GM21717 (cell line): ENCODE results near the gene MLLT6.

Source experiments
- ATAC-seq: cut with Tn5 transposase; IDR thresholded peaks from one replicate; pipeline ENCODE4 v1.9.1; 2021; ENCODE audit warnings: mild to moderate bottlenecking, moderate library complexity; ENCODE audit not compliant: unreplicated experiment

MLLT6 gene

GRCh38 chr17:38761612-38762011 is 56.5 kb downstream of the MLLT6 start:
- no peak for ATAC-seq

- ATAC-seq: no peak
These were observed 57.2 kb downstream of the MLLT6 start for GRCh38 chr17:38762231-38762630.

- ATAC-seq: no peak
These were observed 61.3 kb downstream of the MLLT6 start for GRCh38 chr17:38766341-38766740.

DNA sequence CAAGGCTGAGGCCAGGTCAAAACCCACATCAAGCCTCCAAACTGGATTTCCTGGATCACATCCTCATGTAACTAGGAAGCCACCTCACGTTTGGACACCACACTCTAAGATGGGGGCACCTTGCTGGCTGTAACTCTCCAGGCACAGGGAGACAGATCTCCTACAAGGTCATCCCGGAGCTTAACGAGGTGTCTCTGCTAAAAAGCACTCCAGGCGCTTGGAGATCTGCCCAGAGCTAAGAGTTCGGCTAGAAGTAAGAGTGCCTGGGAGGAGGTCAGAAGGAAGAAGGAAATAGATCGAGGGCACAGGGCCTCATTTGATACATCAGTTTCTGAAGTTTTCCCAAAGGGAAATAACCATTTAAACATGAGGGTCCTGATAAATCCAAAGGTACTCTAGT is 63.3 kb downstream of the MLLT6 start:
- no peak for ATAC-seq

- ATAC-seq: no peak
These were observed 68.2 kb downstream of the MLLT6 start for GRCh38 chr17:38773258-38773657.

DNA sequence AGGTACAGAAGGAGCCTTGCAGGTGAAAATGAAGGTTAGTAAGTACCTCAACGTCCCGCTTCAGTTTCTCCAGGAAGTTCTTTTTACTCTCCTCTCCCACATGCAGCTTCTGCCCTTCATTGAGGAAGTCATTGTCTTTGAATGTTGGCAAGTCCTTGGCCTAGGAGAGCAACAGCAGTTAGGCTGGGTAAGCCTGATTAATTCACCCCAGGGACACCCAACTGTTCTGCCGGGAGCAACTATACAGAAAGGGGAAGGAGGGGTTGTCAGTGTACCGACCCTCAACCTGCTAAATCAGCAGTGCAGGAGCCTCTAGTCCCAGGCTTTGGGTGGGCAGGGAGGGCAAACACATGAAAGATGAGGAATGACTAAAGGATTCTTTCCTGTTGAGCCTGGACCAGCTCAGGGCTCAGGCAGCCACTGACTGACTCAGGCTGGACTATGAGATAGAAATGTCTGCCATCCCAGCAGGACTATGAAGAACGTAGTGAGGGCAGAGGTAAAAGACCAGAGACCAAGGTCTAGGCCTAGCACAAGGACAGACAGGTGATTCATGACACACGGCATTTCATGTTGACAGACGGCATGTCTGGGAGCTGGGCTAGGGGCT is 72.7 kb downstream of the MLLT6 start:
- no peak for ATAC-seq
